NOMO-1 treated with dmso at 0.1 percent for 144 hours (cell line): Measurements from ENCODE around the gene SLC25A51.

ENCODE experiments used
- DNase-seq: peaks from one replicate; lab custom pipeline; 2025; ENCODE audit not compliant: unreplicated experiment; lab: John Stamatoyannopoulos, UW

SLC25A51 gene

GRCh38 chr9:37839496-37840461, 64.1 kb downstream of the SLC25A51 start:
- no peak for DNase-seq
